KOPT-K1 (cell line): Measurements from ENCODE around the gene HS1BP3.

Experiments used
- H3K27ac ChIP-seq: fragments of 200-600 bp; sonication (generic); 2 replicates; pipeline ENCODE4 v1.5.1; 2016; ENCODE audit warnings: antibody characterized with exemption, mild to moderate bottlenecking, low read depth, low read length; ENCODE audit not compliant: poor library complexity, severe bottlenecking
- H3K36me3 ChIP-seq: fragments of 200-600 bp; sonication (generic); 2 replicates; pipeline ENCODE4 v1.5.1; 2017; ENCODE audit warnings: antibody characterized with exemption, mild to moderate bottlenecking, low read length, moderate library complexity; ENCODE audit not compliant: insufficient read depth
- H3K9me3 ChIP-seq: fragments of 200-600 bp; sonication (generic); 2 replicates; pipeline ENCODE4 v1.5.1; 2017; ENCODE audit warnings: antibody characterized with exemption, low read length, mild to moderate bottlenecking; ENCODE audit not compliant: insufficient read depth, poor library complexity, severe bottlenecking

The HS1BP3 gene

DNA sequence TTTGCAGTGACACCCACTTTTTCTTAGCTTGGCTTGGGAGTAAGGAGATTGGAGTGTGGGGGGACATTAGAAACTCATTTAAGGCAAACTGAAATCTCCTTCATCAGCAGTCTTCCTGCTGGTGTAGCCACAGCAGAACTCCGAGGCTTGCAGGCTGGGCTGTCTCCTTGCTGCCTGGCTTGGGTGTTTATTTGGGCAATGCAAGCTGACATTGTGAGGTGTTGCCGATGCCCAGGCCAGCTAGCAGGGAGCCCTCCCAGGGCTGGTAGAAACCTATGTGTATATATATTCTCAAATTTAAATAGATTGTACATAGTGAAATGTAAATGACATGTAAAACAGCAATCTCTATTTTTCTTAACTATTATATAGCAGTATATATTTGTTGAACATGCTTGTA, 27.9 kb upstream of the HS1BP3 start:
- H3K36me3 ChIP-seq: peaks cover 34% of the 10 kb centered on the region
- no peak overlapping the region for H3K27ac ChIP-seq

DNA sequence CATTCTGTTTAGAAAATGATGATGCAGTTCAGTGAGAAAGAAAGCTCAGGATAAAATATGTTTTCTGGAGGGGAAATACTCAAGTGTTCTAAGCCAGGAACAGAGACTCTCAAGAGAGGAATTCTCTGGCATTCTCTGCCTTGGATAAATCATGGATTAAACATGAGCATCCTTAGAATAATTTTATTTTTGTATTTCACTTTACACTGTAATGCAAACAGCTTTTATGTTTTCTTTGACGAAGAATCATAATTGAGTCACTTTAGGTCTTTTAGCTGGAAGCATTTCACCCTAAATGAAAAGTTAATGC, 27.1 kb upstream of the HS1BP3 start:
- H3K9me3 ChIP-seq: no peaks in the 10 kb centered on the region
- H3K27ac ChIP-seq: no peak overlapping the region
- H3K36me3 ChIP-seq: peaks cover 27% of the 10 kb centered on the region

More for the DNA sequence above, 27.9 kb upstream of the HS1BP3 start:
- H3K9me3 ChIP-seq: no peaks in the 10 kb centered on the region

DNA sequence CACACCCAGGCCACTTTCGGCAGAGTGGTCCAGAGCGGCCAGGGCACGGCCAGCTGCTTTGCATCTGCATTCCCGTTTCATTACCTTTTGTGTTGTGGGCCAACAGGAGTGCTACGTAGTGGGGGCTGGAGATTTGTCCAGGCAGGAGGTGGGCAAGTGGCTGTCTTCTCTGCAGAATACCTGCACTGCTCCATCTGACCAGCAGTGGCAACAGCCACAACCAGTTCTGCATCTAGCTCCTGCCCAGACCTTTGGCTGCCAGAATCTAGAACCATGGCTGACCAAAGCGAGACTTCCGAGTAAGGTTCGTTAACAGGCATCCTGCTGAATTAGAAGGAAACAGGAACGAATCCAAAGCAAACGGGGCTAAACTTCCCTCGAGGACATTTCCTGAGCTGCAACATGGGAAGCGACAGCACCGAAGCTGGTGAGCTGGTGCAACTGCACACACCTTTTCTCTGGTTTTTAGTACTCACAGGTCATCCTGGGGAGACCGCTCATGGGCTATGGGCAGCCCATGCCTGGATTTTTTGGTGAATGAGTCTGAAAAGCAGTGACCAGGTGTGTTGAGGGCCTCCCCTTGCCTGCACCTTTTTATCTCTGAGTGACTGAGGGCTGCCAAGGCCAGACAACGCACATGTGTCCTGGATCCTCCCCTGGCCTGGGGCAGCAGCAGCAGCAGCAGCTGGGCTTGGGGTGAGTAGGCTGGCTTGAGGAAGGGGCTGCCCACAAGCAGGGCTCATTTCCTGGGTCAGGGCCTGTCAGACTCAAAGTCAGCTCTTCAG, 26.6 kb upstream of the HS1BP3 start:
- Histone ChIP-seq H3K36me3 (peaks cover 22% of the 10 kb centered on the region), H3K27ac (no peak overlapping the region), H3K9me3 (no peaks in the 10 kb centered on the region)

DNA sequence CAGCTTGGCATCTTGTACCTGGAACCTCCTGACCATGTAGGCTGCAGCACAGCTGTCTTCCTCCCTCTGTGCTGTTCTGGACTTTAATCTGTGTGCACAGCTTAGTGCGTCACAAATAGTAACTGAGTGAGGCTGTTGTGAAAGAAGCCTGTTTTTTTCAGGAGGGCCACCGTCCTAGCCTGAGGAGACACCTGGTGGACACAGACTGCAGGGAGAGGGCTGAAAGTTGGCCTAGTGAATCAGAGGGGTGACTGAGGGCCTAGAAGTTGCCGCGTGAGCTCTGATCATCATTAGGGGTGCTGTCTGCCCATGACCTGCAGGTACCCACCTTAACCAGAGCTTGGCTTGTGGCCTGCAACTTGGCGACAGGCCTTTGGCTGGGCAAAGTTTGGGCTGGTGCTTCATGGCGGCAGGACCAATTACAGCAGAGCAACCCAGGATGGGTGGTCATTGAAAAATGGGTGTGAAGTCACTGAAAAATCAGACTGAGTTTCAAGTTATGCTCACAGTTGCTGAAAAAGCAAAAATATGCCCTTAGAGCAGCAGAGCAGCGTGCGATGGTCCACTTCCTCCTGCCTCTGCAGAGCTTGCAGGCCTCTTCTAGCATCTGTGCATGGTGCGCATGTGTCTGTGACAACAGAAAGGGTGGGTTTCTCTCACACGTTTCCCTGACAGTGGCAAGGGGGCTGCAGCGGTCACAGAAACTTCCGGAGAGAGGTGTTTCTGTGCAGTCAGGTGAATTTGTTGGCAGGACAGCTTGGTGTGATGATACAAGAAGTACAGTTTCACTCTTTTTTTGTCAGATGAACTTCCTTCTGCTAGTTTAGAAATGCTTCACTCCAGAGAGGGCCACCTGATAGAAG, 25.7 kb upstream of the HS1BP3 start:
- H3K27ac ChIP-seq: no peak overlapping the region
- peaks cover 13% of the 10 kb centered on the region; the same call in 1 of the 2 replicates for H3K36me3 ChIP-seq
- H3K9me3 ChIP-seq: no peaks in the 10 kb centered on the region

DNA sequence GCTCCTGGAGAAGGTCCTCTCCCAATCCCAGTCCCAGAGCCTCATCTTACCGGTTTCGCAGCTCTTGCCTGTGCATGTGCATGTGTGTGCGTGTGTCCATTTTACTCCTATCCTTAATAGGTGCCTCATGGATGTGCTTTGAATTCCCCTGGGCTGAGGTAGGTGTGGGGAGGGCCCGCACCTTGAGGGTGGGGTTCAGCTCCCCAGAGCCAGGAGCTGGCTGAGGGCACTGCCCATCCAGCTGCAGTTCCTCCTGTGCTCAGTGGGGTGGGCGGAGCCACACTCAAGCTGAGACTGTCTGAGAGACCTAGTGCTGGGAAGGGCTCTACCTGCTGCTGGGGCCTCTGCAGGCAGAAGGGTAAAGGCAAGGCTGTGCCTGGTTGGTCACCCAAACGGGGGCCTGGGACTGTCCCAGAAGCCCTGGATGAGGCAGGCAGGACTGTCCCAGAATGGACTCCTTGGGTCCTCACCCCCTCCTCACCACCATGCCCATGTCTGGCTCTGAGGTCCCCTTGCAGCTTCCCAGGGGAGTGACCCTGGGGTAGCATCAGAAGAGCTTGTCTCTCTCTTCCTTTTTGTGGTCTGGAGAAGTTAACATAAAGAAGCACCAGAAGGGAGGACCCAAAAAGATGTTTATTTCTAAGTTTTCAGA, 24.9 kb upstream of the HS1BP3 start:
- H3K27ac ChIP-seq: no peak overlapping the region
- H3K9me3 ChIP-seq: no peaks in the 10 kb centered on the region
- peaks cover 6% of the 10 kb centered on the region; the same call in 1 of the 2 replicates for H3K36me3 ChIP-seq

DNA sequence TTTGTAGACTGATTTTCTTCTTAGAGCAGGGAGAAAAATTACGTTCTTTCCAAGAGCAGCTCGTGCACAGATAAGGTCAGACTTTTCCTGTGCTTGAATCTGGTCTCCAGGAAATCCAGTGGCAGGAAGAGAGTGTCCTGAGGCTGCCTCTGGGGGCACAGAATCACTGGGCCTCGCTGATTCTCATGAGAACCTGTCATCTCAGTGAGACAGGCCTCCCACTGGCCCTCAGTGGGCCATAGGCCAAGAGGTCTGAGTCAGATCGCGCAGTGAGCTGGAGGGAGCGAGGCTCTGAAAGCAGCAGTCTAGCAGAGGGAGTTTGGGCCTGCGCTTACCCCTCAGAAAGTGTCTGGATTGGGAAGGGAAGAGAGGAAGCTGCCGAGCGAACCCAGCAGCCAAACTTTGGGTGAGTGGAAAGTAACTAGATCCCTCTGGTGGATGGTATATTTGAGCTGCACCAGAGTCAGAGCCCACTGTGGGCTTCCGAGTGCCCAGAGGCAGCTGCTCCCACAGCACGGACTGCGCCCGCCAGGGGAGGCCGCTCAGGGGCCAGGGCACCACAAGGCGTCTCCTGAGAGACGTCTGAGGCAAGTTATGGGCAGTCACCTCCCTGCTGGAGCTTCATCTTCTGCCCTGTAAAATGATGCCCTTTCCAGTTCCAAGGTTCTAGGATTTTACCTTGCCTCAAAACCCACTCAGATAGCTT, 24.2 kb upstream of the HS1BP3 start:
- Histone ChIP-seq H3K27ac (no peak overlapping the region), H3K9me3 (no peaks in the 10 kb centered on the region), H3K36me3 (no peaks in the 10 kb centered on the region)

DNA sequence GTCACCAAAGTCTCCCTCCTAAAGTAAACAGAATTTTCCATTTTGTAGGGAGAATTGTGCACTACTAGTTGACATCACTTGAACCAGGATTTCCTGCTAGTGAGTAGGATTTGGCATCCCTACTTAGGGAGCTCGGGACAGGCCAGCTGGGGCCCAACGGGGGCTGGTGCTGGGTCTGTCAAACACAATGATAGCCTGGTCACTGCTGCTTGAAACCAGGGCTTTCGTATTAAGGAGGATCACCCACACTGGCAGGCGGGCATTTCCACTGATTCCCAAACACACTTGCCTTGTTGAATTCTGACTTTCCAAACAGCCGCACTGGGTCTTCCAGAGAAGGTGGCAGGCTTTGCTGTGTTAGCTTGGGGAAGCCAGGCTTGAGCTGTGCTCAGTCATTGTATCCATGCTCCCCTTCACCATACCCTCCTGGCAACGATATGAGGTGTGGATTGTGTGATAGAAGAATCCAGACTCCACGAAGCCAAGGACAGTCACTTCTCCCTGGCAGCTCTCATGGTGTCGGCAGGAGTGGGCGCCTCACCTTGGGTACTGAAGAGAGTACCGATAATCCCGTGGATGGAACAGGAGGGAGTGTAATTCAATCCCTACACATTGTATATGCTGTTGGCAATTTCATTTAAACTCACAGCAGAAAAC, 23.5 kb upstream of the HS1BP3 start:
- Histone ChIP-seq H3K36me3 (no peaks in the 10 kb centered on the region), H3K9me3 (no peaks in the 10 kb centered on the region), H3K27ac (no peak overlapping the region)

DNA sequence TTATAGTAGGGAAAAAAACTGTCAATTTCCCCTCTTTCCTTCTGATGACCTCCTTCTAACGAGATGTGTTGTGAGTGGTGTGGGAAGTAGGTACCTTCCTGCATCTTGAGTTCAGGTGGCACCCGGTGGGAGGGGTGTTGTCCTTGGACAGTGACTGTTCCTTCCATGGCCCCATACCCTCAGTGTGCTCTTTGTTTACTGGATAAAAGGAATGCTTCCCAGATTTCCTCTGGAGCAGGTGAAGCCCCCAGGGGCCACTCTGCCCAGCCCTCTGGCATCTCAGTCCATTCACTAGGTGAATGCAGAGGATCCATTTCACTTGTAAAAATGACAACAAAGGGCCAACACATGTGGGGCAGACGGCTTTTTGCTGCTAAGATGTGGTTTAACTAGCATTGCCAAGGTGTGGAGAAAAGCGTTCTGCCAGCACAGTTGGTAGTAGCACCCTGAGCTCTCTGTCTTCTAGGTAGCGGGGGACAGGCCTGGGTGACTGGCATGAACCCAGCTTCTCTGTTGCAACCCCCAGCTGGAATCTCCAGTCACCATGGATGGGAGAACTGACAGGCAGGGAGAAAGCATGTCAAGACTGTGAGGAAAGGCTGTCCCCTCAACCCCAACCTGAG, 22.9 kb upstream of the HS1BP3 start:
- Histone ChIP-seq H3K36me3 (no peaks in the 10 kb centered on the region), H3K9me3 (no peaks in the 10 kb centered on the region), H3K27ac (no peak overlapping the region)

DNA sequence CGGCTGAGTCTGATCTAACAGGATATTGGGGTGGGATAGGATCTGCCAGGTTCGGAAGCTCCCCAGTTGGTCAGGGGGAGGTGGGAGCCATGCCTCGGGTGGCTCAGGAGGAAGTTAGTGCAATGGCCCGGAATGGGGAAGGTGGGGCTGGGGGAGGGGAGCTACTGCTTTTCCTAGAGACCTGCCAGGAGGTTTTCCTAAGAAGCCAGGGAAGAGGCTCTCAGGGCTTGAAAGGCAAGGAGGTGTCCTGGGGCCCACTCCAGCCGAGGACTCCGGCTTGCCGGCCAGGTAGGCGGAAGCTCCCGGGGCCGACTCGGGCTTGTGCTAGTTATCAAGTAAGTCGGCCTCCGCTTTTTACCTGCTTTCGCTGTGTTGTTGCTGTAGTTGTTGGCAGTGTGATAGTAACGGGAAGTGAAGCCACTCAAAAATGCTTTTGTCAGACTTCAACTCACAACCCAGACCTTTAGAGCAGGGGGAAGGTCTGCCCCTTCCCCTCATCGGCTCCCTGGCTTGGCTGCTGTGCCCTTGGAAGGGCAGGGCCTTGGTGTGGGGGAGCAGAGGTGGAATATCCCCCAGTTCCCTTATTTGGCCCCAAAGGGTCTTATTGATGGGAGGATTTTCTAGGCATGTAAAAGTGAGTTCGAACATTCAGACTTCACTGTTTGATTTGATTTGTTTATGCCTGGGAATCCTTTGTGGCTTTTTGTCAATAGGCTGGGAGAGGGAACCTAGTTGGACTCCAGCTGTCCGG, 21.5 kb upstream of the HS1BP3 start:
- no peaks in the 10 kb centered on the region for H3K36me3 ChIP-seq
- no peak overlapping the region for H3K27ac ChIP-seq
- no peaks in the 10 kb centered on the region for H3K9me3 ChIP-seq

DNA sequence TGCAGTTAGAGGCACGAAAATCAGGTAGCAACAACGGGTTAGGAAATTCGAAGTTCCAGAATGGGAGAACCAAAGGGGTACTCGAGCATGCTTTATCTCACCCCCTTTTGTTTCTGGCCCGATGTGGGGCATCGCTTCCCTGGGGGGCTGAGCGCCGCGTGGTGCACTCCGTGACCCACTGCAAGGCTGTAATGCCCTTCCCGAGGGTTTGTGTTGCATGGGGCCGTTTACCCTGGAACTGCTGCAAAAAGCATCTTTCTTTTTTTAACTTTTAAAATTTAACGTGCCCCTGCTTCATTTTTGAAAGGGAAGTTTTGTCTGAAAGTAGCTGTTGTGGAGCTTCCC, 20.8 kb upstream of the HS1BP3 start:
- Histone ChIP-seq H3K36me3 (no peaks in the 10 kb centered on the region), H3K9me3 (no peaks in the 10 kb centered on the region), H3K27ac (no peak overlapping the region)

DNA sequence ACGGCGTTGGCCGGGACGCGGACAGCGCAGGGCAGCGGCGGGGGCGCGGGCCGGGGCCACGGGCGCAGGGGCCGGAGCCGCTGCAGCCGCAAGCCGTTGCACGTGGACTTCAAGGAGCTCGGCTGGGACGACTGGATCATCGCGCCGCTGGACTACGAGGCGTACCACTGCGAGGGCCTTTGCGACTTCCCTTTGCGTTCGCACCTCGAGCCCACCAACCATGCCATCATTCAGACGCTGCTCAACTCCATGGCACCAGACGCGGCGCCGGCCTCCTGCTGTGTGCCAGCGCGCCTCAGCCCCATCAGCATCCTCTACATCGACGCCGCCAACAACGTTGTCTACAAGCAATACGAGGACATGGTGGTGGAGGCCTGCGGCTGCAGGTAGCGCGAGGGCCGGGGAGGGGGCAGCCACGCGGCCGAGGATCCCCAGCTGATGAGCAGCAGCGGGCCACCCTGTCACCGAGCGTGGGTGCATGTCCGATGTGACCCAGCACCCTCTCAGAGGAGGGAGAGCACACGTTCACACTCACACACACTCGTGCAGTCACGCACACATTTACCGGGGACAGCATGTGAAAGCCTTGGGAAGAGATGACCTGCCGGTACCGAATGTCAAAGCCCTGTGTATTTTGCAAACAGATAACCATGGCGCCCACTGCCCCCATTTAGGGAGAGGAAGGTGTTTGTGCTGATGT, 20.3 kb upstream of the HS1BP3 start:
- Histone ChIP-seq H3K9me3 (no peaks in the 10 kb centered on the region), H3K36me3 (no peaks in the 10 kb centered on the region), H3K27ac (no peak overlapping the region)

DNA sequence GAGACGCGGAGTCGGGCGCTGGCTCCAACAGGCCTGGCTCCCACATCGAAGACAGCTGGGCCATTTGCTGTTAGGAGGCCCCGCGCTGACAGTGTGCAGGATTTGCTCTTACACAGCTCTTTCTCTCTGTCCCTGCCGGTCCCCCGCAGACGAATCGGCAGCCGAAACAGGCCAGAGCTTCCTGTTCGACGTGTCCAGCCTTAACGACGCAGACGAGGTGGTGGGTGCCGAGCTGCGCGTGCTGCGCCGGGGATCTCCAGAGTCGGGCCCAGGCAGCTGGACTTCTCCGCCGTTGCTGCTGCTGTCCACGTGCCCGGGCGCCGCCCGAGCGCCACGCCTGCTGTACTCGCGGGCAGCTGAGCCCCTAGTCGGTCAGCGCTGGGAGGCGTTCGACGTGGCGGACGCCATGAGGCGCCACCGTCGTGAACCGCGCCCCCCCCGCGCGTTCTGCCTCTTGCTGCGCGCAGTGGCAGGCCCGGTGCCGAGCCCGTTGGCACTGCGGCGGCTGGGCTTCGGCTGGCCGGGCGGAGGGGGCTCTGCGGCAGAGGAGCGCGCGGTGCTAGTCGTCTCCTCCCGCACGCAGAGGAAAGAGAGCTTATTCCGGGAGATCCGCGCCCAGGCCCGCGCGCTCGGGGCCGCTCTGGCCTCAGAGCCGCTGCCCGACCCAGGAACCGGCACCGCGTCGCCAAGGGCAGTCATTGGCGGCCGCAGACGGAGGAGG, 19.6 kb upstream of the HS1BP3 start:
- no peak overlapping the region for H3K27ac ChIP-seq
- H3K9me3 ChIP-seq: no peaks in the 10 kb centered on the region
- no peaks in the 10 kb centered on the region for H3K36me3 ChIP-seq
